Cerebellar nuclear complex (tissue), 1 donor: ENCODE results near the gene KAT8.
"Not testable (repeated sequence)": the region's sequence is repeated elsewhere in the genome, so short reads cannot be mapped to it uniquely, and the experiment has no call there.

ENCODE experiments used
- DNase-seq, 2 experiments: peaks; one replicate each; lab custom pipeline; 2025; lab: John Stamatoyannopoulos, UW

KAT8 gene

GRCh38 chr16:31083981-31084380 is 33.5 kb upstream of the KAT8 start:
- no peak for DNase-seq

- no peak for DNase-seq
These were observed 32.7 kb upstream of the KAT8 start for GRCh38 chr16:31084584-31085302.

- DNase-seq: no peak
These were observed 32.1 kb upstream of the KAT8 start for GRCh38 chr16:31085411-31085810.

GRCh38 chr16:31085873-31086628 is 31.4 kb upstream of the KAT8 start:
- no peak for DNase-seq

GRCh38 chr16:31086629-31086906 is 30.9 kb upstream of the KAT8 start:
- no peak for DNase-seq

- DNase-seq: no peak
These were observed 30.0 kb upstream of the KAT8 start for GRCh38 chr16:31087481-31087880.

- no peak for DNase-seq
These were observed 29.5 kb upstream of the KAT8 start for GRCh38 chr16:31087971-31088370.

GRCh38 chr16:31088459-31089183 is 28.8 kb upstream of the KAT8 start, which contains the start of gene PRSS53:
Gene PRSS53 (minus strand): TSS chr16:31088943. CDS start chr16:31088809, 134 bp downstream.
- DNase-seq: no peak

- no peak for DNase-seq
These were observed 28.3 kb upstream of the KAT8 start for GRCh38 chr16:31089199-31089598.

GRCh38 chr16:31090540-31090939 is 26.9 kb upstream of the KAT8 start:
- DNase-seq: no peak

GRCh38 chr16:31092330-31092729 is 25.1 kb upstream of the KAT8 start:
- DNase-seq: no peak

GRCh38 chr16:31093132-31093703 is 24.2 kb upstream of the KAT8 start:
- DNase-seq: no peak

GRCh38 chr16:31094088-31094423 is 23.4 kb upstream of the KAT8 start:
- DNase-seq: no peak

GRCh38 chr16:31094424-31095120 is 22.9 kb upstream of the KAT8 start, which contains the start of gene VKORC1:
Gene VKORC1 (minus strand): TSS chr16:31094797. CDS start chr16:31094729, 68 bp downstream.
- peak; percentile 76 to 84 for DNase-seq

GRCh38 chr16:31099860-31100638 is 17.4 kb upstream of the KAT8 start:
- no peak for DNase-seq

GRCh38 chr16:31100876-31101641 is 16.4 kb upstream of the KAT8 start:
- DNase-seq: not testable (repeated sequence)

GRCh38 chr16:31105677-31106213 is 11.7 kb upstream of the KAT8 start:
- DNase-seq: peak in 1 of 2 experiments; percentile 29

- DNase-seq: no peak
These were observed 10.7 kb upstream of the KAT8 start for GRCh38 chr16:31106509-31107464.

- no peak for DNase-seq
These were observed 10.0 kb upstream of the KAT8 start for GRCh38 chr16:31107465-31107867.
